ENCODE data around the gene SOX30.

DNA sequence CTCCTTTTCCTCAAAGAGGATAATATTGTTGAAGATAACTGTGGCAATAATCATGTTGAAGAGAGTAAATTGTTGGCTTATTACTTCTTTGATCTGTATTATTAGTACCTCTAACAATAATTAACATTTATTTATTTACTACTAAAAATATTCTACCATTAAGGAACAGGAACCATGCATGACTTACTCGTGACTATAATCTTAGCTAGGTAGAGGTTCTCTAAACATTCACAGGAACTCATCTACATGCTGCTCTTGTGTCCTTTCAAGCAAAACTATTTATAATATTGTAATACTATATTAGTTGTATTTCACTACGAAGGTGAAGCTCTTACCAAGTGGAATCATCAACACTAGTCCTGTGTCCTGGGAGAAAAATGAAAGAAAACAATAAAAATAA, 3.1 kb downstream of the SOX30 start:
- TF ChIP-seq, protein P1, sequence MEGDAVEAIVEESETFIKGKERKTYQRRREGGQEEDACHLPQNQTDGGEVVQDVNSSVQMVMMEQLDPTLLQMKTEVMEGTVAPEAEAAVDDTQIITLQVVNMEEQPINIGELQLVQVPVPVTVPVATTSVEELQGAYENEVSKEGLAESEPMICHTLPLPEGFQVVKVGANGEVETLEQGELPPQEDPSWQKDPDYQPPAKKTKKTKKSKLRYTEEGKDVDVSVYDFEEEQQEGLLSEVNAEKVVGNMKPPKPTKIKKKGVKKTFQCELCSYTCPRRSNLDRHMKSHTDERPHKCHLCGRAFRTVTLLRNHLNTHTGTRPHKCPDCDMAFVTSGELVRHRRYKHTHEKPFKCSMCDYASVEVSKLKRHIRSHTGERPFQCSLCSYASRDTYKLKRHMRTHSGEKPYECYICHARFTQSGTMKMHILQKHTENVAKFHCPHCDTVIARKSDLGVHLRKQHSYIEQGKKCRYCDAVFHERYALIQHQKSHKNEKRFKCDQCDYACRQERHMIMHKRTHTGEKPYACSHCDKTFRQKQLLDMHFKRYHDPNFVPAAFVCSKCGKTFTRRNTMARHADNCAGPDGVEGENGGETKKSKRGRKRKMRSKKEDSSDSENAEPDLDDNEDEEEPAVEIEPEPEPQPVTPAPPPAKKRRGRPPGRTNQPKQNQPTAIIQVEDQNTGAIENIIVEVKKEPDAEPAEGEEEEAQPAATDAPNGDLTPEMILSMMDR (IDR thresholded peaks at IDR 0.05; ENCODE audit: low read length), result no peak
- TF ChIP-seq EZH2 (optimal IDR thresholded peaks at IDR 0.05; ENCODE audit: low read depth, low read length) (no peak), EZH2phosphoT487 (IDR thresholded peaks at IDR 0.05; ENCODE audit: low read length) (no peak)
